GM19025 (cell line): ENCODE measurements around the gene PLCB3.
A peak's percentile ranks its signal among the peaks of the same experiment; 100 is the strongest.
"Not testable (repeated sequence)": the region's sequence is repeated elsewhere in the genome, so short reads cannot be mapped to it uniquely, and the experiment has no call there.

ENCODE experiments used
- ATAC-seq: cut with Tn5 transposase; IDR thresholded peaks from one replicate; pipeline ENCODE4 v1.9.1; 2021; ENCODE audit warnings: mild to moderate bottlenecking, low read depth, moderate library complexity; ENCODE audit not compliant: unreplicated experiment

Gene PLCB3

GRCh38 chr11:64234647-64235379, 16.5 kb upstream of the PLCB3 start:
- peak; percentile 32 for ATAC-seq

- ATAC-seq = no peak
Observed at GRCh38 chr11:64235437-64236161, 15.7 kb upstream of the PLCB3 start.

- ATAC-seq = no peak
Observed at GRCh38 chr11:64237484-64237951, 13.8 kb upstream of the PLCB3 start.

GRCh38 chr11:64238076-64238475, 13.3 kb upstream of the PLCB3 start:
- ATAC-seq = no peak

- no peak for ATAC-seq
Observed at GRCh38 chr11:64238999-64239398, 12.3 kb upstream of the PLCB3 start.

- peak; percentile 3 for ATAC-seq
Observed at GRCh38 chr11:64239662-64240434, 11.5 kb upstream of the PLCB3 start.

GRCh38 chr11:64240435-64241240, 10.7 kb upstream of the PLCB3 start, which contains the start of gene FKBP2:
Gene FKBP2, plus strand, starts transcription at chr11:64241095. Its CDS starts 1,293 bp downstream, at chr11:64242388.
- ATAC-seq = peak; percentile 41

- peak; percentile 57 for ATAC-seq
Observed at GRCh38 chr11:64241241-64241490, 10.2 kb upstream of the PLCB3 start.

GRCh38 chr11:64241491-64242374, 9.6 kb upstream of the PLCB3 start:
- ATAC-seq = peak; percentile 3

GRCh38 chr11:64243236-64243854, 8.0 kb upstream of the PLCB3 start:
- ATAC-seq = no peak

GRCh38 chr11:64244107-64244506, 7.2 kb upstream of the PLCB3 start:
- ATAC-seq = no peak

GRCh38 chr11:64244966-64245365, 6.4 kb upstream of the PLCB3 start:
- no peak for ATAC-seq

- ATAC-seq = no peak
Observed at GRCh38 chr11:64245401-64245796, 5.9 kb upstream of the PLCB3 start.

GRCh38 chr11:64245797-64246620, 5.3 kb upstream of the PLCB3 start:
- no peak for ATAC-seq

- not testable (repeated sequence) for ATAC-seq
Observed at GRCh38 chr11:64246621-64246870, 4.8 kb upstream of the PLCB3 start.

GRCh38 chr11:64246871-64247728, 4.2 kb upstream of the PLCB3 start, which contains the start of gene PPP1R14B:
Gene PPP1R14B, minus strand, starts transcription at chr11:64246943. Its CDS starts 270 bp downstream, at chr11:64246673.
- no peak for ATAC-seq

GRCh38 chr11:64247729-64248531, 3.4 kb upstream of the PLCB3 start:
- no peak for ATAC-seq
